OCI-LY3 (cell line): ENCODE measurements around the gene NEK11.

ENCODE experiments used
- H2AFZ ChIP-seq: fragments of 200-600, 300-600 bp; shearing (Covaris generic); 2 replicates; pipeline ENCODE4 v1.6.0; 2014; ENCODE audit warnings: antibody characterized with exemption, low read depth, low read length
- H3K27ac ChIP-seq: fragments of 200-600, 300-600 bp; sonication (generic); 2 replicates; pipeline ENCODE4 v1.5.1; 2014; ENCODE audit warnings: mild to moderate bottlenecking, low read length, moderate library complexity, mixed read lengths
- H3K27me3 ChIP-seq: fragments of 200-600, 300-600 bp; sonication (generic); 2 replicates; pipeline ENCODE4 v1.6.1; 2014; ENCODE audit warnings: low read depth, low read length, mixed read lengths
- H3K36me3 ChIP-seq: fragments of 200-600, 300-600 bp; sonication (generic); replicated peaks from 2 replicates; pipeline ENCODE3; 2014; ENCODE audit warnings: low read depth, low read length, mixed read lengths
- H3K4me1 ChIP-seq: fragments of 300-600, 200-600 bp; sonication (generic); 2 replicates; pipeline ENCODE4 v1.6.1; 2014; ENCODE audit warnings: low read length, mixed read lengths
- H3K4me2 ChIP-seq: fragments of 200-600, 300-600 bp; sonication (generic); 2 replicates; pipeline ENCODE4 v1.6.1; 2014; ENCODE audit warnings: low read length, mixed read lengths
- H3K4me3 ChIP-seq: fragments of 300-600, 200-600 bp; sonication (generic); 2 replicates; pipeline ENCODE4 v1.5.1; 2014; ENCODE audit warnings: antibody characterized with exemption, mild to moderate bottlenecking, low read length, moderate library complexity
- H3K79me2 ChIP-seq: fragments of 300-600, 200-600 bp; shearing (Covaris generic); 2 replicates; pipeline ENCODE4 v1.6.1; 2014; ENCODE audit warnings: mild to moderate bottlenecking, low read length, mixed read lengths
- H3K9ac ChIP-seq: fragments of 300-600, 200-600 bp; shearing (Covaris generic); 2 replicates; pipeline ENCODE4 v1.6.0; 2014; ENCODE audit warnings: mild to moderate bottlenecking, low read length, moderate library complexity
- H3K9me3 ChIP-seq: fragments of 200-600, 300-600 bp; shearing (Covaris generic); 2 replicates; pipeline ENCODE4 v1.6.1; 2014; ENCODE audit warnings: low read length, mixed read lengths; ENCODE audit not compliant: insufficient read depth
- H4K20me1 ChIP-seq: fragments of 200-600, 300-600 bp; sonication (generic); 2 replicates; pipeline ENCODE4 v1.6.1; 2016; ENCODE audit warnings: low read length, mixed read lengths; ENCODE audit not compliant: insufficient read depth
- EZH2phosphoT487 ChIP-seq: fragments of 200-600 bp; shearing (Covaris generic); IDR thresholded peaks from 2 replicates; pipeline ENCODE4 v1.6.1; 2018; ENCODE audit warnings: antibody characterized with exemption, mixed run types, low read depth
- TF ChIP-seq, protein P1 (sequence below): fragments of 200-600, 300-600 bp; sonication (generic); IDR thresholded peaks from 2 replicates; pipeline ENCODE4 v1.5.1; 2014; ENCODE audit warnings: antibody characterized with exemption, low read length, low read depth

NEK11 gene

DNA sequence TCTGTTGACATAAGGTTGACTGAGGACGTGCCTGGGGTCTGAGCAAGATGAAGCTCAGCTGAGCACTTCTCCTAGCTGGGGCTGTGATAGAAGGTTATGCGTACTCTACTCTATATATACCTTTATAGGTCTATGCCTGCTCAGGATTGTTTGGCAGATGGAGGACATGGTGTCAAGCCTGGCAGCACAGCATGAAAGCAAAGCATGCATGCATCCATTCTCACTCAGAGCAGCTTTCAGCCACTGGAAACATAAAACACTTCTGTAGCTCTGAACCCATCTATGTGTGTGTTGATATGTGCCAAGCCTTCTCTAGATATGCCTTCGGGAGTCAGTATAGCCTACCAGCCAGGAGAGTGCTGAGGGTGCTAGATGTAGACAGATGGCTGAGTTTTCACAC, 212.6 kb downstream of the NEK11 start:
- Histone ChIP-seq H3K4me2 (no peak overlapping the region), H3K9ac (no peak overlapping the region), H2AFZ (no peak overlapping the region), H3K4me1 (no peaks in the 10 kb centered on the region), H3K27me3 (peaks cover 3% of the 10 kb centered on the region; the same call in 1 of the 2 replicates), H3K9me3 (no peaks in the 10 kb centered on the region), H3K79me2 (no peaks in the 10 kb centered on the region), H3K27ac (no peak overlapping the region), H3K36me3 (no peaks in the 10 kb centered on the region), H3K4me3 (no peak overlapping the region), H4K20me1 (no peaks in the 10 kb centered on the region)
- TF ChIP-seq, protein P1, sequence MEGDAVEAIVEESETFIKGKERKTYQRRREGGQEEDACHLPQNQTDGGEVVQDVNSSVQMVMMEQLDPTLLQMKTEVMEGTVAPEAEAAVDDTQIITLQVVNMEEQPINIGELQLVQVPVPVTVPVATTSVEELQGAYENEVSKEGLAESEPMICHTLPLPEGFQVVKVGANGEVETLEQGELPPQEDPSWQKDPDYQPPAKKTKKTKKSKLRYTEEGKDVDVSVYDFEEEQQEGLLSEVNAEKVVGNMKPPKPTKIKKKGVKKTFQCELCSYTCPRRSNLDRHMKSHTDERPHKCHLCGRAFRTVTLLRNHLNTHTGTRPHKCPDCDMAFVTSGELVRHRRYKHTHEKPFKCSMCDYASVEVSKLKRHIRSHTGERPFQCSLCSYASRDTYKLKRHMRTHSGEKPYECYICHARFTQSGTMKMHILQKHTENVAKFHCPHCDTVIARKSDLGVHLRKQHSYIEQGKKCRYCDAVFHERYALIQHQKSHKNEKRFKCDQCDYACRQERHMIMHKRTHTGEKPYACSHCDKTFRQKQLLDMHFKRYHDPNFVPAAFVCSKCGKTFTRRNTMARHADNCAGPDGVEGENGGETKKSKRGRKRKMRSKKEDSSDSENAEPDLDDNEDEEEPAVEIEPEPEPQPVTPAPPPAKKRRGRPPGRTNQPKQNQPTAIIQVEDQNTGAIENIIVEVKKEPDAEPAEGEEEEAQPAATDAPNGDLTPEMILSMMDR: no peak
- TF ChIP-seq EZH2phosphoT487: no peak

DNA sequence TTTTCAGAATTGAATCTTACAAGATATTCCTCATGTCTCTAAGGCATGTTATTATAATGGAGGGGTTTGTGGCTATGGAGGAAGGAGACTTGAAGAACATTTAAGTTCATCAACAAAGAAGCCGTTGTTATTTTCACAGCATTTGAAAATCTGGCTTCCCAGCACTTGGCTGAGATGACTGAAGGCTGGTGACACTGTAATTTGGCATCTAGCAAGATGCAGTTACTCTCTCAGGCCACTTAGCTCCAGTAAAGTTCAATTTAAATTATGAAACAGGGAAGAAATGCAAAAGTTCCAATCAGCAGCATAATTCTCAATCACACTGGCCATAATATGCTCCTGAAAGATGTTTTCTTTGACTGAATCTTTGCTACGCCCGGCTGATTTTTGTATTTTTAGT, 215.5 kb downstream of the NEK11 start:
- Histone ChIP-seq H2AFZ (no peak overlapping the region), H3K4me3 (no peak overlapping the region)
- TF ChIP-seq, protein P1: peak; percentile 63
- no peak for TF ChIP-seq EZH2phosphoT487

DNA sequence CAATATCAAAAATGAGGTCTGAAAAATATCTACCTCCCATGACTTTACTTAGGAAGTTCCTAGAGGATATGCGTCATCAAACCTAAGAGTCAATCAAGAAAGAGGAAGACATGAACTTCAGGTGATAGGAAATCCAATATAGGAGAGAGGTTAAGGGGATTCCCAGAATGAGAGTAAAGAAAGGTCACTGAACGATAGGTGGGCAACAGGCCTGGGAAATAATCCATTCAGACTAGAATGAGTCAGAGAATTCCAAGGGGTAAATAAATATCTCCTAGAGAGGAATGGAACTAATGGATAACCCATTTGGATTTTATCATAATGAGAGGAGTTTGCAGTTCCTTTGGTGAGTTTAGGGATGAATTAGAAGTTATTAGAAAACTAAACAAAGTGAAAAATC, 223.8 kb downstream of the NEK11 start:
- Histone ChIP-seq H3K9me3 (peaks cover 7% of the 10 kb centered on the region), H3K36me3 (peaks cover 3% of the 10 kb centered on the region), H4K20me1 (no peaks in the 10 kb centered on the region), H3K27me3 (no peaks in the 10 kb centered on the region), H3K4me1 (no peaks in the 10 kb centered on the region), H3K79me2 (no peaks in the 10 kb centered on the region), H3K4me3 (no peak overlapping the region), H3K4me2 (no peak overlapping the region), H2AFZ (no peak overlapping the region), H3K9ac (no peak overlapping the region), H3K27ac (no peak overlapping the region)
- TF ChIP-seq, protein P1: no peak
- no peak for TF ChIP-seq EZH2phosphoT487

More for the DNA sequence above, 215.5 kb downstream of the NEK11 start:
- H3K27me3 ChIP-seq: peaks cover 3% of the 10 kb centered on the region; the same call in 1 of the 2 replicates
- H3K79me2 ChIP-seq: no peaks in the 10 kb centered on the region
- no peaks in the 10 kb centered on the region for H3K9me3 ChIP-seq
- H3K36me3 ChIP-seq: no peaks in the 10 kb centered on the region
- no peaks in the 10 kb centered on the region for H4K20me1 ChIP-seq
- H3K4me2 ChIP-seq: no peak overlapping the region
- H3K27ac ChIP-seq: no peak overlapping the region
- no peaks in the 10 kb centered on the region for H3K4me1 ChIP-seq
- H3K9ac ChIP-seq: no peak overlapping the region

DNA sequence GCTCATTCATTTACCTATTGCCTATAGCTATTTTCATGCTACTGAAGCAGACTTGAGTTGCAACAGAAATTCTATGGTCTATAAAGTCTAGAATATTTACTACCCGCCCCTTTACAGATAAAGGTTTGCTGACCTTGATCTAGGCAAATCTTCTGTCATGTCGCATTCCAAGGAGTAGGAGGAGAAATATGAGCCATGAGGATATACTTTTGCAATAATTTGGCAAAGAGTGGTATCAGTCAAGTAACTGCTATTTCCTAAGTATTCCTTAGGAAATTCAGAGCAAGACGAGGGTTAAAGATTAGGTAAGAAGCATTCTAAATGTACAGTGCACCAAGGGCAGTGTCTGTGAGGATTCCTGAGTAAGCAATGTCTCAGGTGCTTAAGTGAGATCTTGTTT, 233.8 kb downstream of the NEK11 start:
- H3K4me2 ChIP-seq: no peak overlapping the region

More for the DNA sequence above, 233.8 kb downstream of the NEK11 start:
- H3K27ac ChIP-seq: no peak overlapping the region
- no peak overlapping the region for H3K9ac ChIP-seq
- H3K4me3 ChIP-seq: no peak overlapping the region
- no peaks in the 10 kb centered on the region for H3K27me3 ChIP-seq
- no peaks in the 10 kb centered on the region for H4K20me1 ChIP-seq
- no peaks in the 10 kb centered on the region for H3K79me2 ChIP-seq
- no peak overlapping the region for H2AFZ ChIP-seq
- no peaks in the 10 kb centered on the region for H3K36me3 ChIP-seq
- H3K9me3 ChIP-seq: no peaks in the 10 kb centered on the region
- TF ChIP-seq, protein P1: no peak
- no peak for TF ChIP-seq EZH2phosphoT487
- peaks cover 16% of the 10 kb centered on the region for H3K4me1 ChIP-seq
